Measurements from ENCODE around the gene ASIC1. TPM values are rescaled to one million over a fixed set of nuclear protein-coding genes. Genes with fewer than 3 reads are reported as not detected.

ASIC1 gene
- total RNA-seq, 1 donor = under 0.01 TPM

GRCh38 chr12:50050410-50051098 is 6.8 kb upstream of the ASIC1 start:
- no peaks in the 10 kb centered on the region for H3K9me3 ChIP-seq (ENCODE audit: low read depth, low read length)
- peaks cover 12% of the 10 kb centered on the region for H3K27me3 ChIP-seq (ENCODE audit: insufficient read depth, low read length)

DNA sequence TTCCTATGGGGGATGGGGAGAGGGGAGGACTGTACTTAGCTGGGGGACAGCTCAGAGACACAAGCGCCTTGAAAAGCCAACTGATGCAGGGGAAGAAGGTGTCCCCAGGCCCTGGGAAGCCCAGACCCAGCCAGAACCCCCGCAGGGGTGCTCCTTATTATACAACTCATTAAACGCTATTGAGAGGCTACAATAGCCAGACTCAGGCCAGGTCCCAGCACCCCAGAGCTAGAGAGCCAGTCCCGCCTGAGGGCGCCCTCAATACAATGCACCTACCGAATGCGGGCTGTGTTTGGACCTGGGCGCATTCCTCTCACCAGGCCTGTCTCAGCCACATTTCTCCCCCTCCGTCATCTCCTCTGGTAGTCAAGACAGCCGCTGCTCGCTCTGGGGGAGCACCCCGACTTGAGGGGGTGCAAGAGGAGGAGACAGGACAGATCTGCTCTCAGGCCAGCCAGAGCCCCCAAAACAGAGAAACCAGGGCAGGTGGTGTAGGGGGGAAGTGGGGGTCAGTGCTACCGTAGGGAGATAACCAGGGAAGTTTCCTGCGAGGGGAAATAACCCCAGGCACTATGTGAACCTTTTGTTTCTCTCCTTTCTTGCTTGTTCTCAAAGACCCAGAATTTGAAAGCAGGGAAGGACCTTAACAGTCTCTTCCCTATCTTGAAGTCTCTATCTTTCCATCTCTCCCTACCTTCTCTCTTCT is 6.1 kb upstream of the ASIC1 start:
- H3K27me3 ChIP-seq (ENCODE audit: insufficient read depth, low read length) = peaks cover 19% of the 10 kb centered on the region
- no peak overlapping the region for H3K4me3 ChIP-seq (ENCODE audit: low read length)
- peaks cover 25% of the 10 kb centered on the region for H3K4me1 ChIP-seq (ENCODE audit: insufficient read depth, low read length)
- no peaks in the 10 kb centered on the region for H3K9me3 ChIP-seq (ENCODE audit: low read depth, low read length)

More at GRCh38 chr12:50050410-50051098, 6.8 kb upstream of the ASIC1 start:
- Histone ChIP-seq H3K4me3 (ENCODE audit: low read length) (no peak overlapping the region), H3K4me1 (ENCODE audit: insufficient read depth, low read length) (peaks cover 18% of the 10 kb centered on the region)

DNA sequence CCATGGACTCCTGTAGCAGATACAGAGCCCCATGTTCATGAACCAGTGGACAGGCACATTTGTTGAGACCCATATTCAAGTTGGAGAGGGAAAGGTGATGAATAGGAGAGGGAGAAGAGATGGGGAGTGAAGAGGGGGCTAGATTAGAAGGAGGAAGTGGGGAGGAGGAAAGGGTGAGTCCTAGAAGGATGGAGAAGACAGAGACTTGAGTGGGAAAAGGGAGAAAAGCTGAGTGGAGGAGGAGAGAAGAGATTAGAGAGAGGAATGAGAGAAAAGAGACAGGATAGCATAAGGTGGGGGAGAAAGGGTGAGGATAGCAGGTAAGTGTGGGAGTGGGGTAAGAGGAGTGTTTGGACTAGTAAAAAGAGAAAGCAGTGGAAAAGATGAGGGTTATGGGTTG is 4.9 kb upstream of the ASIC1 start:
- Histone ChIP-seq H3K9me3 (ENCODE audit: low read depth, low read length) (no peaks in the 10 kb centered on the region), H3K27me3 (ENCODE audit: insufficient read depth, low read length) (peaks cover 30% of the 10 kb centered on the region), H3K4me3 (ENCODE audit: low read length) (no peak overlapping the region)

DNA sequence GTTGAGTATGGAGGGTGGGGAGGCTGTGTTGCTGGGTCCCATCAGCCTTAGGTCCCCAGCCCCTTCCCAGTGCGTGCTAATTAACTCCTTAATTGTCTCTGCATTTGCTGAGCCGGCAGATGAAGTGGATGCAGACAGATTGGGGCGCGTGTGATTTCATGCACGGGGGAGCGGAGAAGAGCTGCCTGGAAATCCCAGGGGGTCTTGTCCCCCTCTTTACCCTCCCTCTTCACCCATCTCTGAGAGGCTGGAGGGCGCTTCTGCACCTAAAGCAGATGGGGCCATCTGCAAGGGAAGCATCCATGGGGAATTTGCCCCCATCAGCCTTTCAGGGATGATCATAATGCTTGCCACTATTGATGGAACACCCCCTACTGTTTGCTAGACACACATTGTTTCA is 4.4 kb upstream of the ASIC1 start:
- Histone ChIP-seq H3K9me3 (ENCODE audit: low read depth, low read length) (no peaks in the 10 kb centered on the region), H3K4me1 (ENCODE audit: insufficient read depth, low read length) (peaks cover 37% of the 10 kb centered on the region), H3K27me3 (ENCODE audit: insufficient read depth, low read length) (peaks cover 30% of the 10 kb centered on the region), H3K4me3 (ENCODE audit: low read length) (no peak overlapping the region)

More for the DNA sequence above, 4.9 kb upstream of the ASIC1 start:
- peaks cover 37% of the 10 kb centered on the region for H3K4me1 ChIP-seq (ENCODE audit: insufficient read depth, low read length)

GRCh38 chr12:50053583-50053982 is 3.8 kb upstream of the ASIC1 start:
- Histone ChIP-seq H3K9me3 (ENCODE audit: low read depth, low read length) (no peaks in the 10 kb centered on the region), H3K4me1 (ENCODE audit: insufficient read depth, low read length) (peaks cover 37% of the 10 kb centered on the region), H3K27me3 (ENCODE audit: insufficient read depth, low read length) (peaks cover 35% of the 10 kb centered on the region), H3K4me3 (ENCODE audit: low read length) (no peak overlapping the region)

GRCh38 chr12:50055831-50056638 is 1.4 kb upstream of the ASIC1 start:
- Histone ChIP-seq H3K4me3 (ENCODE audit: low read length) (no peak overlapping the region), H3K27me3 (ENCODE audit: insufficient read depth, low read length) (peaks cover 31% of the 10 kb centered on the region), H3K9me3 (ENCODE audit: low read depth, low read length) (no peaks in the 10 kb centered on the region), H3K4me1 (ENCODE audit: insufficient read depth, low read length) (peaks cover 41% of the 10 kb centered on the region)

DNA sequence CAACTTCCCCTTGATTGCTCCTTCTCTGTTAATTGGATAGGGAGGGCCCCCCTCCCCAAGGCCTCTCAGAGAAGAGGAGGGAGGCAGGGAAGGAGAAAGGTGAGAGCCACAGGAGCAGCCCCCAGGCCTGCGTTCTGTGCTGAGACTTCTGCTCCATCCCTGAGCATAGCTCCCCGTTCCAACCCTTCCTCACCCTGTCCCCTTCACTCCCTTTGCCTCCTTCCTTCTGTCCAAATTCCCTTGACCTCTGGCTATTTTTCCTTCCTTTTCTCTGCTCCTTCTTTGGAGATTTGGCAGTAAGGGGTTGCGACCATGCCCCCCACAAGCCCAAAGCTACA is 788 bp upstream of the ASIC1 start:
- Histone ChIP-seq H3K27me3 (ENCODE audit: insufficient read depth, low read length) (peaks cover 34% of the 10 kb centered on the region), H3K9me3 (ENCODE audit: low read depth, low read length) (no peaks in the 10 kb centered on the region), H3K4me1 (ENCODE audit: insufficient read depth, low read length) (peaks cover 36% of the 10 kb centered on the region), H3K4me3 (ENCODE audit: low read length) (no peak overlapping the region)

- peaks cover 32% of the 10 kb centered on the region for H3K4me1 ChIP-seq (ENCODE audit: insufficient read depth, low read length)
- peaks cover 28% of the 10 kb centered on the region for H3K27me3 ChIP-seq (ENCODE audit: insufficient read depth, low read length)
- no peak overlapping the region for H3K4me3 ChIP-seq (ENCODE audit: low read length)
- H3K9me3 ChIP-seq (ENCODE audit: low read depth, low read length) = no peaks in the 10 kb centered on the region
These were observed 687 bp downstream of the ASIC1 start for GRCh38 chr12:50057896-50058670.

DNA sequence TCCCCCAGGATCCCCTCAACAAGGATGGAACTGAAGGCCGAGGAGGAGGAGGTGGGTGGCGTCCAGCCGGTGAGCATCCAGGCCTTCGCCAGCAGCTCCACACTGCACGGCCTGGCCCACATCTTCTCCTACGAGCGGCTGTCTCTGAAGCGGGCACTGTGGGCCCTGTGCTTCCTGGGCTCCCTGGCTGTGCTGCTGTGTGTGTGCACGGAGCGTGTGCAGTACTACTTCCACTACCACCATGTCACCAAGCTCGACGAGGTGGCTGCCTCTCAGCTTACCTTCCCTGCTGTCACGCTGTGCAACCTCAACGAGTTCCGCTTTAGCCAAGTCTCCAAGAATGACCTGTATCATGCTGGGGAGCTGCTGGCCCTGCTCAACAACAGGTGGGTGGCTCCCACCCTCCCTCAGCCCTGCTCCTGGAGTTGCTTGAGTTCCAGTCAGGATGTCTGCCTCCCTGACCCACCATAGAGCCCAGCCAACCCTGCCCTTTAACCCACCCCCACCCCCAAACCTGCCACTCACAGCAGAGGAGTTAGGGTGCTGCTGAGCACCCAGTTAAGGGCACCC is 1.4 kb downstream of the ASIC1 start:
- H3K27me3 ChIP-seq (ENCODE audit: insufficient read depth, low read length) = peaks cover 28% of the 10 kb centered on the region

DNA sequence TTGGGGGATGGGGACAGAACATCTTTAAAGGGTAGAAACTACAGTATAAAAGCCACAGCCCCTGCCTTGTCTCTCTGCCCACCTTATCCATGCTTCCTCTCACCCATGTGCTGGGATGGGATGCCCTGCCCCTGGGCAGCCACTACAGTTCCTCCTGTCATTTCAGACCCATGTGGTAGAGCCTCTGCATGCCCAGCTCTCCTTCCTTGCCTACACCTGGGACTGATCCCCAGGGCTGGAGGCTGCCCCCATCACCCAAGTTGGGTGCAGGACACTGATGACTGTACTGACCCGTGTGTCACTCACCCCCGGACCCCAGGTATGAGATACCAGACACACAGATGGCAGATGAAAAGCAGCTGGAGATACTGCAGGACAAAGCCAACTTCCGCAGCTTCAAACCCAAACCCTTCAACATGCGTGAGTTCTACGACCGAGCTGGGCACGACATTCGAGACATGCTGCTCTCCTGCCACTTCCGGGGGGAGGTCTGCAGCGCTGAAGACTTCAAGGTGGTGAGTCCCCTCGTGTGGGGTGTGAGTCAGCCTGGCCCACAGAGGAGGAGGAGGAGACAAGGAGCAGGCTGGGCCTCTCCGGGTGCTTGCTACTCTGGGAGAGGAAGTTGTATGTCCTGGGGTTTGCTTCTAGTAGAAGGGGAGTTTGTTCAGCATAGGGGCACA is 2.2 kb downstream of the ASIC1 start:
- H3K4me1 ChIP-seq (ENCODE audit: insufficient read depth, low read length) = peaks cover 32% of the 10 kb centered on the region
- no peaks in the 10 kb centered on the region for H3K9me3 ChIP-seq (ENCODE audit: low read depth, low read length)
- no peak overlapping the region for H3K4me3 ChIP-seq (ENCODE audit: low read length)
- peaks cover 28% of the 10 kb centered on the region for H3K27me3 ChIP-seq (ENCODE audit: insufficient read depth, low read length)

More for the DNA sequence above, 1.4 kb downstream of the ASIC1 start:
- H3K9me3 ChIP-seq (ENCODE audit: low read depth, low read length) = no peaks in the 10 kb centered on the region
- H3K4me1 ChIP-seq (ENCODE audit: insufficient read depth, low read length) = peaks cover 32% of the 10 kb centered on the region
- H3K4me3 ChIP-seq (ENCODE audit: low read length) = no peak overlapping the region

DNA sequence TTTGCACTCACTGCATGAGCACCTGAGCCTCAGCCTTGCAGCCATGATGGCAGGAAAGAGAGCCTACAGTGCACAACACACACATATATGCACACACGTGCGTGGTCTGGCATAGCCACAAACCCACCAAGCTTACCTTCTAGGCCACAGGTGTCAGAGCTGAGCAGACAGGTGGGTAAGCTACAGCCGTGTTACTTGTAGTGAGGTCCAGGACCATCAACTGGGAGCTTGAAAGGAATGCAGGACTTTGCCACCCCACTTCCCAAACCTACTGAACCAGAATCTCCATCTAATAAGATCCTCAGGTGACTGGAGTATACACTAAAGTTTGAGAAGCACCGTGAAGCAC is 2.7 kb downstream of the ASIC1 start:
- H3K27me3 ChIP-seq (ENCODE audit: insufficient read depth, low read length) = peaks cover 28% of the 10 kb centered on the region
- no peaks in the 10 kb centered on the region for H3K9me3 ChIP-seq (ENCODE audit: low read depth, low read length)
- peaks cover 32% of the 10 kb centered on the region for H3K4me1 ChIP-seq (ENCODE audit: insufficient read depth, low read length)
- no peak overlapping the region for H3K4me3 ChIP-seq (ENCODE audit: low read length)

- Histone ChIP-seq H3K4me1 (ENCODE audit: insufficient read depth, low read length) (peaks cover 26% of the 10 kb centered on the region), H3K27me3 (ENCODE audit: insufficient read depth, low read length) (peaks cover 22% of the 10 kb centered on the region), H3K9me3 (ENCODE audit: low read depth, low read length) (no peaks in the 10 kb centered on the region), H3K4me3 (ENCODE audit: low read length) (no peak overlapping the region)
These were observed 3.8 kb downstream of the ASIC1 start for GRCh38 chr12:50061171-50061570.

GRCh38 chr12:50061946-50062686 is 4.7 kb downstream of the ASIC1 start:
- H3K9me3 ChIP-seq (ENCODE audit: low read depth, low read length) = no peaks in the 10 kb centered on the region
- H3K4me1 ChIP-seq (ENCODE audit: insufficient read depth, low read length) = peaks cover 16% of the 10 kb centered on the region
- no peak overlapping the region for H3K4me3 ChIP-seq (ENCODE audit: low read length)
- peaks cover 12% of the 10 kb centered on the region for H3K27me3 ChIP-seq (ENCODE audit: insufficient read depth, low read length)
